ENCODE measurements around the gene RTRAF.

RTRAF gene

DNA sequence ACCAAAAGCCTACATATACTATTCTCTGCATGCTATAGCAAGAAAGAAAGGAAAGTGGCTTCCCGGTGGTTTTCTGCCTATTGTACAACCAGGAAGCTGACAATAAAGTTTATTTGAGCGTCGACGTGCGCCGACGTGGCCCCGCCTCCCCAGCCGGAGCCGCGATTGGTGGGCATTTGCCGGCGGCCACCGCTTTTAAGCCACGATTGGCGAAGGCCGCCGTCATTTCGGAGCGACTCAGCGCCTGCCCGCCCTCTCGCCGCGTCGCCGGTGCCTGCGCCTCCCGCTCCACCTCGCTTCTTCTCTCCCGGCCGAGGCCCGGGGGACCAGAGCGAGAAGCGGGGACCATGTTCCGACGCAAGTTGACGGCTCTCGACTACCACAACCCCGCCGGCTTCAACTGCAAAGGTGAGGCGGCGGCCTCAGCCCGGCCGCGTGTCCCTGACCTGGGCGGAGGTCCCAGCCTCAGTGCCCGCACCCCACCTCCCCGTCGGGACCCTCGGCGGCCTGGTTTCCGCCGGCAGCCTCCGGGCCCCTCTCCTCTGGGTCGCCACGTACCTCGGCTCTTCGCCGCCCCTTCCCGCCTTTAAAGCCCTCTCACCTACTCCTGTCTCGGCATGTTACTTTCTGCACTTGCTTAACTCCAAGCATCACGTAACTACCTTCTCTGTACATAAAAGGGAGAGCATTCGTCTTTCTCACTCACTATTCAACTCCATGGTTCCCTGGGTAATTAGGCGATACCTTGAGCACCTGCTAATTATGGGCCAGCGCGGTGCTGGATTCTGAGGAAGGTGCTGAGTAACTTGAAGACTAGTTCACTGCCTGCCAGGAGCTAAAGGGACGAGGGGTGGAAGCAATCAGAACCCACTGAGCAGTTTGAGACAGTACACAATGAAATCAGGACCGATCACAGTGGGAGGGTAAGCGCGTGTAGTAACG, at the start of gene RTRAF:
Gene RTRAF (plus strand): TSS at position 254 of the 942 bp plus-strand sequence. CDS start 94 bp downstream, at position 348.
- peak; percentile 94 for DNase-seq

DNA sequence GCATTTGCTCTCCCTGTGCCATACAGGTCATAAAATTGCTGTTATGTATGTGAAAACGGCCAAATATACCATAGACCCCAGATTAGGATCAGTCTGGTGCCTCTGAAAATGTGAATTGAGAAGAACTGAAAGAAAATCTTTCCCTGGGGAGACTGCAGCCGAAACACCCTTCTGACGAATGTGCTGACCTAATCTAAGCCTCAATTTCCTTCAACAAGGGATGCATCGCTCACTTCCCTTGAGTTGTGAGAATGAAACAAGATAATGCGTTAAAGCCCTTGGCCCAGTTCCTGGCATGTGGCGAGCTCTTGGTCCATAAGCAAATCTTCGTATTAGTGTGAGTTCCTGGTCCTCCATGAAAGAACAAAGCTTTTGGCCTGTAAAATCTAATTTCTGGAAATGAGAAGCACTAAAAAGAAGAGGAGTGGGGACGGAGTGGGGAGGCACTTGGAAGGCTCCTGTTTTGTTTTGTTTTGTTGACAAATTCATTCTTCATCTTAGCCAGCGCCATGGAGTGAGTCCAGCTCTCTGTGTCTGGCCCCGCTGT, 49.5 kb upstream of the RTRAF start:
- no peak for DNase-seq

DNA sequence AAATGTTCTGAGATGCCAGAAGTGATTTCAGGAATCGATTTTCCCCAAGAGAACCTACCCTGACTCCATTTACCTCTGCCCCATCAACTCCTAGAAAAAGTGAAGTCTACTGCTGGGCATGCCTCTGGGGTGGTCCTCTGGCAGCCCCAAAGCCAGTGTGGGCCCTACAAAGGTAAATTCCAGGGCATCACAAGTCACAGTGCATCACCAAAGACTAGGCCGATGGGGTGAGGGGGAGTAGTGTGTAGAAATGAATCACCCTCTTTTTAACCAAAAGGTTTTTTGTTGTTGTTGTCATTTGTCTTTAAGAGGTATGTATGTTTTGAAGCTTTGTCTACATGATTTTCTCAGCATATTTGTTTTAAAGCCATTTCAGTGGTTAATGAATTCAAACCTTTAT, 46.4 kb upstream of the RTRAF start:
- DNase-seq, result no peak

DNA sequence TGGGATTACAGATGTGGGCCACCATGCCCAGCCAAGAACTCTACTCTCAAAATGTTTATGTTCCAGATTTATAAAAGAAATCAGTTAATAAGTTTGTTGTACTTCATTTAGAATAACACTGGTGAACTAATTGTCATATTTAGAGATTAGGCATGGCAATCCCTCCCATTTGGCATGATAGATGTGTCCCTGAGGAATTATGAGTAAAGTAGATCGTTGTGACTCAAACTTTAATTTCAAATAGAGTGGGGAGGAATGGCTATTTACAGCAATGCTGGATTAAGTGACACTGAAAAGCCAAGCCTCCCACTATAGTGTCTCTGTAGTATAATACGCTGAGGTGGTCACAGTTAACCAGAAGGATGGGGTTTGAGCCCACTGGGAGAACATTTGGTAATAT, 39.3 kb upstream of the RTRAF start:
- no peak for DNase-seq

DNA sequence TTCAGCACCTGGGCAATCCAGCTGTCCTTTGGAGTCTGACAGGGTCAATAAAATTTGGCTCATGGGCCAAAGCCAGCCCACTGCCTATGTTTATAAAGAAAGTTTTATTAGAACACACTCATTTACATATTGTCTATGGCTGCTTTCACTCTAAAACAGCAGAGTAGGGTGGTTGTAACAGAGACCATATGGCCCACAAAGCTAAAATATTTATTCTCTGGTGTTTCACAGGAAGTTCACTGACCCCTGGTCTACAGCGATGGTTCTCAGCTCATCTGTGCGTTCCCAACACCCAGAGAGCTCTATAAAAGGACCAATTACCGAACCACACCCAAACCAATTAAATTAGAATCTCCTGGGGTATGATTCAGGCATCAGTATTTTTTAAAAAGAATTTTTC, 37.7 kb upstream of the RTRAF start:
- DNase-seq, result no peak

DNA sequence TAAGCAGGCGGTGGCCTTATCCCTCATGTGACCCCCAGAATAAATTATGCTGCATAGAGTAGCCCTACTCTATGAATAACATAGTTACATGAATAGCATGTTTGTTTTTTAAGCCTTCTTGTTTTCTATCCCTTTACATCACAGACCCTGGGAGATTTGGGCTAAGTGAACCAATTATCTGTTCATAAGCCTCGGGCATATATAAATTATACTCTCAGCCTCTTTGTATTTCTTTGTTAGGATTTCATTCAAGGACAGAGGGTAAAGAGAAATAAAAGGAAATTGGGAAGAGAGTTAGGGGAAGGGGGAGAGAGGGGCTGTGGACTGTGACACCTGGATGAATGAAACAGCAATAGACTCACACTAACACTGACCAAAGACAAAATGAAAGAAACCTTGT, 35.3 kb upstream of the RTRAF start:
- no peak for DNase-seq

DNA sequence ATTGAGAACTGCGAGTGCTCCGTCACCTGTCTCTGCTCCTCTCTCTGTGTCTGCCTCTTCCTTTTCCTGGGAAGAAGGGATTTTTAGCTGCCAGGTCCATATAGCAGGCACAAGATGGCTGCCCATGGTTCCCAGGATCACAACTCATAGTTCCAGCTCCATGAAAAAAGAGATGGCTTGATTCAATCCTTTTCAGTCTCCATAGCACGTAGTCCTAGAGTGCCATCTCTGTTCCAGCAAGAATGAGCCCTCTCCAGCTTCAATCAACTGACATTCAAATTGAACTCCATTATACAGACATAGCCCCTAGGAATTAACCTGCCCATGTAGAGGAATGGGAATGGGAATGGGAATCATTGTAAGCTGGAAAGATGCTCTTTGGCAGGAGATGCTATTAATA, 34.7 kb upstream of the RTRAF start:
- DNase-seq, result no peak

DNA sequence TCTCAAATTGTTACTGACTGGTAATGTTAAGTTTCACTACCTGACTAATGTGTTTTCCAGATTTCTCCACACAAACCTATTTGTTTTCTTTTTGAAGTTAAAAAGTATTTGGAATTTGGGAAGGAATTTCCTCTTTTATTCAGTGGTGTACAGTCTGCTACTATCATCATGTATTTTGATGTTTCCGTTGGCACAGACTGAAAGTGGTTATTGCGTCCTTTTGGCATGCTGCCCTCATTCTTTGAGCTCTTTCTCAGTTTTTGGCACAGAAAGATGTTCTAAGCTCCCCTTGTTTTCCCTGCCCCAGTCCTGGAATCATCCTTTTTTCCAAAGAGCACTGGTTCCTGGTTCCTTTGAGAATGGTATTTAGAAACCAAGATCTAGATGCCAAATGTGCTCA, 31.4 kb upstream of the RTRAF start:
- DNase-seq, result no peak

DNA sequence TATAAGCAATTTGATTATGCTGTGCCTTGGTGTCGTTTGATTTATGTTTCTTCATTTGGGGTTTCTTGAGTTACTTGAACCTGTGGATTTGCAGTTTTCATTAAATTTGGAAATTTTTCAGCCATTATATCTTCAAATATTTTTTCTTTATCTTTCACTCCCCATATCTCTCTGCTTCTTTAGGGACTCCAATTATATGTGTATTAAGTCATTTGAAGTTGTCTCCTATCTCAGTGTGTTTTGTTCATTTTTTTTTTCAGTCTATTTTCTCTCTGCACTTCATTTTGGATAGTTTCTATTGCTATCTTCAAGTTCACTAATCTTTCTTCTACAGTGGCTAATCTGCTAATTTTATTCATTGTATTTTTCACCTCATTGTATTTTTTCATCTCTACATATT, 29.4 kb upstream of the RTRAF start:
- no peak for DNase-seq

DNA sequence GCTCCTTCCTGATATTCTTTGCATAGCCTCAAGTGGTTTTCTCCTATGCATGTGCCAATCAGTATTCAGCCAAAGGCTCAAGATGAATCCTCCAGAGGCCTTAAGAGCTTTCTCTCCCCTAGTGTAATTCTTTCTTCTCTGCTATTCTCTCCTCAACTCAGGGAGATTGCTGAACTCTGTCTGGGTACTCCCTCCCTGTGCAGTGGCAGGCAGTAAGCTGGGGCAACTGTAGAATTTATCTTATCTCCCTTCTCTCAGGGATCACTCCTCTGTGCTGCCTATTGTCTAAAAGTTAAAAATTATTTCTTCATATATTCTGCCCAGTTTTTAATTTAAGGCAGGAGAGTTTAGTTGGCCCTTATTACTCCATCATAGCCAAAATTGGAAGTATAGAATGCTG, 28.5 kb upstream of the RTRAF start:
- no peak for DNase-seq

DNA sequence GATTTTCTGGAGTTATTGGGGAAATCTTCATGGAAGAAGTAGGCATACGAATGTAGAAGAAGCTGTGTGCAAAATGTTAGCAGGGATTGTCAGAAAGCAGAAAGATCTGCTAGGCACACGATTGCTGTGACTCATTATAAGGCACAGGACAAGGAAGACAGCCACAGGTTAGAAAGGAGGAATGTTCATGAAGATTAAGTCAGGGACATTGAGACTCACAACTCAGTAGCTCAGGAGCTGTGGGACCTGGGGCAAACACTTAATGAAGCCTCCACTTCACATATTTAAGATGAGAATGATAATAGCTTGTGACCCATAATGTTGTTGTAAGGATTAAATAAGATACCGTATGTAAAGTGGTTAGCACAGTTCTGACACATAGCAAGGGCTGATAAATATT, 26.6 kb upstream of the RTRAF start:
- DNase-seq, result no peak

DNA sequence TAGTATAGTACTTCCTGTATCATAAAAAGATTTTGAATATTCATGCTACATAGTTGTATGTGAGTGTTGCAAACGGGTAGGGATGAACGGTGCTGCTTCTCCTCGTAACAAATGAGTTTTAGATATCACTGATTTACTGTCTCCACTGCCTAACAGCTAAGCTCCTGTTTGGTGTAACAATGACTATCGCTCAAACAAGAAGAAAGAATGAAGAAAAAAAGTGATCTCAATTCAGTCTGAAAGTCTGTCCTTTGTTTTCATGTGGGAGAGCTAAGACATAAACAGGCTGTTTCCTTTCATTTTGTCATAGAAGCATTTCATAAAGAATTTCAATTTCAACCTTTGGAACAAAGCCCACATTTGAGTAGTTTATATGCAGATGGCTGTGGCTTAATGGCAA, 26.1 kb upstream of the RTRAF start:
- DNase-seq, result no peak

DNA sequence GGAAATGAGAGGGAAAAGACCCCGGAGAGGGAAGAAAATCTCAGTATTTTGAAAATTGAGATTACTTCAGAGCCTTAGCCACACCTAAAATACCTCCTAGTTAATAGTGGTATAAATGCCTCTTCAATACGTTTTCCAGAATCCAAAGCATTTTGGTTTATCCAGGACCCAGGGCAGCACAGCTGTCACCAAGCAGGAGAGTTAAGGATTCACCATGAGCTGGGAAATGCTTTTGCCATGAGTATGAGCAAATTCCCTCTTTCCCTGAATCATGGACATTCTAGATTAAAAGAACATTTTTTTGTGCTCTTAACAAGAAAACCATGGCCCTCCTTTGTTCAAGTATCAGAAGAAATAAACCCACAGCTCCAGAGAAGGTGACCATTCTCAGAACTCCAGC, 21.8 kb upstream of the RTRAF start:
- no peak for DNase-seq

DNA sequence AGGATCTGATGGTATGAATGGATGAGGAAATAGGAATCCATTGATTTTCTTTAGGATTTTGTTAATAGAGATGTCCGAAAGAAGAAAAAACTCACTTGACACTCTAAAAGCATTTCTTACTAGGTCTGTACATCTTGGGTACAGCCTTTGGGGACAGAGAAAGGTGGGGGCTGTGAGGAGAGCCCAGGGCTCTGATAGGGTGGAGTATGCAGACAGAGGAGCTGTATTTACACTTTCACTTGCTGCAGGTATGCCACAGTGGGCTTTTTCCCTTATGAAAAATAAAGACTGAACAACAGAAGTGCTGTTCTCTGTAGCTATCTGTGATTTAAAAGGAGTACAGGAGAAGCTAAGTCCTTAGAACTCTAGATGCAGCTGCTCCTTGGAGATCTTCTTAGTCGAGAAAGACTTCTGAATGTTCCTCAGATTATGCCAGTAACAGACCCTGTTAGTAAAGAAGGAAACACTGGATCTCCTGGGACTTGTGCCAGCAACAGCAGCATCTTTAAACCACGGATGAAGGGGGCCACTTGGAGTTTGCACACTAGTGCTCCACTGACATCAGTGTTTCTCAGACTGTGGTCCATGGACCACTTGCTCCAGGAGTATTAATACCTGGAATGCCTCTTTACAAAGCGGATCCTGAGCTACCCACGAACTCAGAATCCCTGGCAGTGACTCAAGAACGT, 19.4 kb upstream of the RTRAF start:
- no peak for DNase-seq

DNA sequence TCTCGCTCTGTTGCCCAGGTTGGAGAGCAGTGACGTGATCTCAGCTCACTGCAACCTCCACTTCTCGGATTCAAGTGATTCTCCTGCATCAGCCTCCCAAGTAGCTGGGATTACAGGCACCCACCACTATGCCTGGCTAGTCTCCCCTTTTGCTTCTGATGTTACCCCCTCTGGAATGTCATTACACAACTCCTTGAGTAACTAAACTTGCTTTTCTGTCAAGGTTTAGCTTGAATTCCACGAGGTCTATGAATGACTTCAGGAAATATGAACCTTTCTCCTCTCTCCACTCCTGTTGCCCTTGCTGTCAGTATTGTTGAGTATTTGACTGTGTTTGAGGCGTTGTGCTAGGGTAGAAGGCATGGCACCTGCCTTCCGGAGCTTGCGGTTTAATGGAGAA, 16.8 kb upstream of the RTRAF start:
- DNase-seq, result no peak

DNA sequence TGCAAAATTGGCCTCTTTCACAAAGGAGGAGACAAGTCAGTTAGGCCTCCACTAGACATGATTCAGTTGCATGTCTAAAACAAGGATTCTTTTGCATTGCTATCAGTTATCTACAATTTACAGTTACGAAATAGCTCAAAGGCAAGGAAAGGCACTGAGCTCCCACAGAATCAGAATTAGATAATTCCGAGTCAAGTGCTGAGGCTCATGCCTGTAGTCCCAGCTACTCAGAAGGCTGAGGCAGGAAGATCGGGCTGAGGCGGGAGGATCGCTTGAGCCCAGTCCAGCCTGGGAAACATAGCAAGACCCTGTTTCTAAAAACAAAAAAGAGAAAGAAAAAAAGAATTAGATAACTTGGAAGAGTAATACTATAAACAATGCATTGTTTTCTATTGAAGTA, 12.3 kb upstream of the RTRAF start:
- no peak for DNase-seq

DNA sequence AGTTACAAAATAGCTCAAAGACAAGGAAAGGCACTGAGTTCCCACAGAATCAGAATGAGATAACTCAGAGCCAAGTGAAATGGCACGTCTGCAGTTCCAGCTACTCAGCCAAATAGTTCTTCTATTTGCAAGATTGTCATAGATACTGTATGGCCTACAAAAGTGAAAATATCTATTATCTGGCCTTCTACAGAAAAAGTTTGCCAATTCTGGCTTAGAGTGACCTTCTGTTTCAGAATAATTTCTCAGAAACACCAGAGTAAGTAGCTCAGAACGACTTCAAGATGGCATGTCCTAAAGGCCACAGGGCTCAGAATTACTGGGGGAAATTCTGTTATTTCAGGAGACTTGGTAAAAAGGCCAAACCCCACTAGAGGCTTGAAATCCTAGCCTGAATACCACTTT, 10.7 kb upstream of the RTRAF start:
- no peak for DNase-seq

DNA sequence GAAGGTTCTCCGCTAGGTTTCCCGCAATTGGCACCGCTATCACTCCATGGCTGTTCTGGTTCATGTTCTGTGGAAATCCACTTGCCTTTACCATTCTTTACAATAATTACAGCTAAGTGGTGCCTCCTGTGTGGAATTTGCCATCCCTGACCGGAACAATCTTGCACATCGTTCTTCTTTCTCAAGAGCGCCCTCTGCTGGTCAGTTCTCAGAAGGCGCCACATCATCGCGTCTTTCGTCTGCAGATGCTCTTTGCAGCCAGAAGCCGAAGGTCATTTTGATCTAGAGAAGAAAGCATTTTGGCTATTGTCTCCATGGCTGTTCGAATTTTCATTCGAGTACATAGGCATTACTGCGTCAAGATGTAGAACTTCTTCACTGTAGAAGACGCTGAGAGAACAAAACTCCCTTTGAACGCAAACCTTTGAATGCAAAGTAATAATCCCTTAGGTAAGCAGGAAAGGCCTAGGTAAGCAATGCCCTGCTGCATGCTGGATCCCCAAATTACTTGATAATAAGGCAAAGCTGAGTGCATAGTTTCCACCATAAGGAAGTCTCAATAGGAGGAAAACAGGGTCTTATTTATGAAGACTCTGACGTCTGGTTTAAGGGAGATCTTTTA, 10.1 kb upstream of the RTRAF start:
- peak; percentile 88 for DNase-seq

DNA sequence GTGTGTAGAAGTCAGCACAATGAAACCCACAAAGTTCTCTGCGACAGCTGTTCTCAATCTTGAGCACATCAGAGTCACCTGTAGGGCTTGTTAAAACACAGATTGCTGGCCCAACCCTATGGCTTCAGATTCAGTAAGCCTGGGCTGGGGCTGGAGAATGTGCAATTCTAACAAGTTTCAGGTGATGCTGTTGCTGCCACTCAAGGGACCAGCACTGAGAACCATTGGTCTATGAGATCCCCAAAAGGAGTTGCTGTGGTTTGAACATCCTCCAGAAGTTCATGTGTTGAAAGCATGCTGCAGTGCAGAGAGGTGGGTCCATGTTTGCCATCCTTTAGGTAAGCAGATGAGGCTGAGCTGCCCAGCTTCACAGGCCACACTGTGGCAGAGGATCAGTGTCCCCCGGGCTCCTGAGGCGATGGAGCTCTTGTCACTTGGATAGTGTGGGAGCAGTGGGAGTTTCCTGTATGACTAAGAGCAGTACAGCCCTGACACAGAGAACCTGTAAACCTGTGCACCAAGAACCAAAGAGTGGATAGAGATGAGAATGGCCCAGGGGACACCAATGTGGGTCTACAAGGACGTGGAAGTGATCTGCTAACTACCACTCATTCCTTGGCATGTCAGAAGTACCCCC, 8.0 kb upstream of the RTRAF start:
- DNase-seq, result no peak

DNA sequence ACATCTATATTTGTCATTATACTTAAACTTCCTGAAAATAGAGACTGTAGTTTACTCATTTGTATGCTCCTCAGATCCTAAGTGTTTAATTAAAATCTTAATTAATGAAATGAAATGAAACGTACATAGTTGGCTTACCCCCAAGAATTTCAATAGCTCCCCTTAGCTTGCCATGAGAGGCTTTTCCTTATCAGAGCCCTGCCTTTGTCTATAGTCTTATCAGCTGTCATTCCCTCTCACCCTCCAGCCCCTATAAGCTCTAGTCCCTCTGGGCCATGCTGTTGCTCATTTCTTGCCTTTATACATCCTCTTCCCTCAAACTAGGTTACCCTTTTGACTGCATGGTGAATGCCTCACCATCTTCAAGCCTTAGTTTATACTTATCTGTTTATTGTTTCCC, 1.1 kb upstream of the RTRAF start:
- DNase-seq, result no peak

DNA sequence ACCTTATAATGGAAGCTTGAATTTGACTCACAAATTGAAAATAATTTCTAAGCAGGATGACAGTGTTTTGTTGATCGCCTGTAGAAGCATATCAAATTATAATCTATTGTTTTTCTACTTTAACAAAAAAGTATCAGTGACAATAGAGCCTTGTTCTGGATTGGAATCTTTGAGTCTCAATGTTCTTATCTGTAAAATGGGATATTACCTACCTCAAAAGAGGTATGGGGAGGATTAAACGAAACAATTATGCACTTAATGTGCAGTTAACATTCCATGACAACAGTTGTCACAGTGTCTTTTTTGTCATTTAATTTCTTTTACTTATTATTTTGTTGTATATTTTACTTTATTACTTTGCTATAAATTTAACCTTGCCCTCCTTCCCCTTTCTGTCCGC, 1.1 kb downstream of the RTRAF start:
- DNase-seq, result no peak

DNA sequence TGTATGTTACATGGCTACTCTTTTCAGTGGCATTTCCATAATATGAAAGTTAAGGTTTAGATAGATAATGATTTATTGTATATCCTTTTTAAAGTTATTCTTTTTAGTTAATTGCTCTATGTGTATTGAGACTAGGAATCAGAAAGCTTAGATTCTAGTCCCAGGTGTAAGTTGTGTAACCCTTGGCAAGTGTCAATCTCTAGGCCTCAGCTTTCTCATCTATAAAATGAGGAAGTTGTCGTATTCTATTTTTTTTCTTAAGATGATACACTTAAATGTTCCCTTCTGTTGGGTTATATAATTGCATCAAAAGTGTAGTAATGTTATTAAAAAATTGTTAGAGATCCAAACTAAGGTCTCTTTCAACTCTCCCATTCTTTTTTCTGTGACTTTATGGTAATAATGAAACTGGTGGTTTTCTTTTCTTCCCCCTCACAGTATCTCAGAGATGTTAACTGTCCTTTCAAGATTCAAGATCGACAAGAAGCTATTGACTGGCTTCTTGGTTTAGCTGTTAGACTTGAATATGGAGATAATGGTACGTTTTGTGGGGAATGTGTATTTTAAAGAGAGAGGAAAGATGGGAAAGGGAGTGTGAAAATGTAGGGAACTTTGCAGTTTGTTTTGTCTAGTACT, 4.1 kb downstream of the RTRAF start:
- DNase-seq, result no peak

Data from CD4-positive, alpha-beta T cell treated with Interleukin-17A for 4 hours (primary cell).